HFF-Myc (cell line): Measurements from ENCODE around the gene HOOK2.
A peak's percentile ranks its signal among the peaks of the same experiment; 100 is the strongest.

ENCODE experiments used
- DNase-seq: peaks from one replicate; pipeline ENCODE4 v3.0.0-alpha.2; 2011; ENCODE audit warnings: low read depth; ENCODE audit errors: extremely low read depth
- H3K4me3 ChIP-seq: replicated peaks from 2 replicates; pipeline ENCODE4 v1.5.1; 2011; ENCODE audit warnings: low read depth, mild to moderate bottlenecking, control low read depth, low read length
- TF ChIP-seq, protein P1 (sequence below): IDR thresholded peaks from 2 replicates; pipeline ENCODE4 v1.5.1; 2012; ENCODE audit warnings: mild to moderate bottlenecking, low read depth, low read length, control low read depth; ENCODE audit errors: missing control alignments

Gene HOOK2

DNA sequence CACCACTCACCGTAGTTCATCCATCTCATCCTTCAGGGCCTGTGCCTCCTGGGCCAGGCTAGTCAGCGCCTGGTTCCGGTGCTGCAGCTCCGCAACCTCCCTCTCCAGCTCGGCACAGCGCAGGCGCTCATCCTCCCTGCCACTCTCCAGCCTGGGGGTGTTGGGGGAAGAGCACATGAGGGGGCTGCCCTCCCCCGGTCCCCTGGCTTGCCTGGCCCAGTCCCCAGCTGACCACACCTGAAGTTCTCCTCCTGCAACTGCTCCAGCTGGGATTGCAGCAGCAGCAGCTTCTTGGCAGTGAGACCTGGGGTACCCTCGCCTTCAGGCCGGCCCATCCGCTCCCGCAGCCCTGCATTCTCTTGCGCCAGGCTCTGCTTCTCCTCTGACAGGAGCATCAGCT, 4.4 kb downstream of the HOOK2 start:
- TF ChIP-seq, protein P1, sequence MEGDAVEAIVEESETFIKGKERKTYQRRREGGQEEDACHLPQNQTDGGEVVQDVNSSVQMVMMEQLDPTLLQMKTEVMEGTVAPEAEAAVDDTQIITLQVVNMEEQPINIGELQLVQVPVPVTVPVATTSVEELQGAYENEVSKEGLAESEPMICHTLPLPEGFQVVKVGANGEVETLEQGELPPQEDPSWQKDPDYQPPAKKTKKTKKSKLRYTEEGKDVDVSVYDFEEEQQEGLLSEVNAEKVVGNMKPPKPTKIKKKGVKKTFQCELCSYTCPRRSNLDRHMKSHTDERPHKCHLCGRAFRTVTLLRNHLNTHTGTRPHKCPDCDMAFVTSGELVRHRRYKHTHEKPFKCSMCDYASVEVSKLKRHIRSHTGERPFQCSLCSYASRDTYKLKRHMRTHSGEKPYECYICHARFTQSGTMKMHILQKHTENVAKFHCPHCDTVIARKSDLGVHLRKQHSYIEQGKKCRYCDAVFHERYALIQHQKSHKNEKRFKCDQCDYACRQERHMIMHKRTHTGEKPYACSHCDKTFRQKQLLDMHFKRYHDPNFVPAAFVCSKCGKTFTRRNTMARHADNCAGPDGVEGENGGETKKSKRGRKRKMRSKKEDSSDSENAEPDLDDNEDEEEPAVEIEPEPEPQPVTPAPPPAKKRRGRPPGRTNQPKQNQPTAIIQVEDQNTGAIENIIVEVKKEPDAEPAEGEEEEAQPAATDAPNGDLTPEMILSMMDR = no peak
- H3K4me3 ChIP-seq = no peak overlapping the region
- no peak for DNase-seq

DNA sequence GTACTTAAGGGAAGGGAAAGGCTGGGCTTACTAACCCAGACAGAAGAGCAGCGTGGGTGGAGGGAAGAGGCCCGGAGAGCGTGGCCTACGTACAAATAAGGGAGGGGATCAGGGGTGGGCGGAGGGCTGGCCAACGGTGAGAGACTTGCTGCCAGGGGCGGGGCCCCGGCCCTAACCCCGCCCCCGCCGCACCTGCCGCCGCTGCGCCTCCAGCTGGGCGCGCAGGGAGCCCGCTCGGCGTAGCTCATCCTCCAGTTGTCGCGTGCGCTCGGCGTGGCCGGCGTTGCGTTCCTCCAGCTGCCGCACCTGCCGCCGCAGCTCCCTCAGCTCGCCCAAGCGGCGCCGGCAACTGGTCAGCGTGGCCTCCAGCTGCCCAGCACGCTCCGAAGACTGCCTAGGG, 5.7 kb downstream of the HOOK2 start:
- no peak overlapping the region for H3K4me3 ChIP-seq
- TF ChIP-seq, protein P1 = no peak
- DNase-seq = no peak

DNA sequence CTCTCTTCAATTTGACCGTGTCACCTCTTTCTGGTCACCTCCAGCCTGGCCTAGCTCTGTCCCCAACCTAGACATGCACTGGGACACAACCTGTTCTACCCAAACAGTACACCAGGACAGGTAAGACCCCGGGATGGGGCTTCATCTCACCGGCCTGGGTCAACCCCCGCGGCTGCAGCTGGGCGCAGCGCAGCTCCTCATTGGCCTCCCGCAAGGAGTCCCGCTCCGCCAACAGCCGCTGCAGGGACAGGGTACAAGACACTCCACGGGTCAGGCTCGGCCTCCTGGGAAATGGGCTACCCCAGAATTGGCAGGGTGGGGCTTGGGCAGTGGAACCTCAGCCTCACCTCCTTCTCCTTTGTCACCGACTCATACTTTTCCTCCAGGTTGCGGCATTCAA, 7.7 kb downstream of the HOOK2 start:
- no peak for DNase-seq
- TF ChIP-seq, protein P1 = no peak
- no peak overlapping the region for H3K4me3 ChIP-seq

DNA sequence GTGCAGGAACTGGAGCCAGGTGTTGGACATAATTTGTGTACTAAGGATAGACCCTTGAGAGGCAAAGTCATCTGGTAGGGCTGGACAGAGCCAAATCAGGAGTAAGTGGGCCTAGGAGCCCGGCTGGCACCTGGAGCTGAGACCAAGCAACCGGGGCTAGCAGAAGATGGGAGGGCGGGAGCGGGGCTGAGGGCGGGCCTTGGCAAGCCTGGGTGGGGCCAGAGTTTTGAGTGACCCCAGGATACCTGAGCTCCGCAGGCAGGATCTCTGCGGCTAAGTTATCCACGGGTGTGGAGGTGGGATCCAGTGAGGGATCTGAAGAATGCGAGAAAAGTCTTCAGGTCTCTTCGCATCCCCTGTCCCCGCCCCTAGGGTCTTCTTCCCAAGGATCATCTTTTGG, 8.2 kb downstream of the HOOK2 start:
- DNase-seq = no peak
- TF ChIP-seq, protein P1 = no peak
- H3K4me3 ChIP-seq = no peak overlapping the region

DNA sequence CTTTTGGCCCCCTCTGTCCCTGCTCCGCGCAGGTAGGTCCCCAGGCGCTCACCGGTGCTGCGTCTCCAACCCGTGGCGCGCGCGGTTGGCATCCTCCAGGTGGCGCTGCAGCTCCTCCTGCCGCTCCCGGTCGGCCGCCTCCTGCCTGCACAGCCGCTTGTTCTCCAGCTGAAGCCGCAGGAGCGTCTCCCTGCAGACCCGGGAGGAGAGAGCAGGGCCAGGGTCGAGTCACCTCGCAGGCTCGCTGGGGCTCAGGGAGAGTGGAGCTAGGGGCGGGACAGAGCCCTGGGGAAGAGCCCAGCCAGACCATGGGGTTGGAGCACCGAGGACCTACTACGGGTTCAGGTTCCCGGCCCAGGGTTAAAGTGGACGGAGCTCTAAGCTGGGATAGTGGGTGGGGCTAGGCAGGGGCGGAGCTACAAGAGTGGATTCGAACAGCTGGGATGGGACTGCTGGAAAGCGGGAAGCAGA, 9.3 kb downstream of the HOOK2 start:
- DNase-seq = no peak
- TF ChIP-seq, protein P1 = peak; percentile 53
- peak overlapping the region; percentile 35 for H3K4me3 ChIP-seq

DNA sequence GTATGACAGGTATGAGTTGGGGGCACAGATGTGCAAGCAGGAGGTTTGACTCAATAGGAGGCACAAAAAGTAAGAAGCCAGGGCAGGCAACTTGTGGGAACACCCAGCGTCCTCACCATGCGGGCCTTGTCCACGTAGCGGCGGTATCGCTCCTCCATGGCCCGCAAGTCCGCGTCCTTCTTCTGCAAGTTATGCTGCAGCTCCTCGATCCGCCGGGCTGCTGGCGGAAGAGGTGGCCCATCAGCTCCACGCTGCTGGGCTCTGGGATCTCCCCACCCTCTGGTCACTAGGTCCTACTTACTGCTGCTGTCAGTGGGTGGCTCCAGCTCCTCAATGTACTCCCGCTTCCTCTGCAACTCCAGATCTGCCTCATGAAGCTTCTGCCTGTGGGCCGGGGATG, 10.7 kb downstream of the HOOK2 start:
- DNase-seq = no peak
- TF ChIP-seq, protein P1 = no peak
- H3K4me3 ChIP-seq = no peak overlapping the region

DNA sequence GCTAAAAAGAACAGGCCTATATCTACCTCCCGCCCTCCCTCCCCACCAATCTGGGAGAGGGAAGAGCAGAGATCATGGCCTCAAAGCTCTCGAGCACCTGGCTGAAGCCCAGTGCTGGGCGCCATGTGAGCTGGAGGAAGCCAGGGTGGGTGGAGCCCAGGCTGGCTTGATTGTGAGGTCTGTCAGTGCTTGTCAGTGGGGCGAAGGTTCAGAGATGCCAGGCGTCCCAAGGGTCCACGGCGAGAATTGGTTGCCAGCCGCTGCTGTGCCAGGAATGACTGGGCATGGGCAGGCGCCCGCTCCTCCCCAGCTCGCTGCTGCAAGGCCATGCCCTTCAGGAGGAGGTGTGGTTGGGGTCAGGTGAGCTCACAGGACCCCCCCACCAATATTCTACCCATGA, 12.3 kb downstream of the HOOK2 start:
- TF ChIP-seq, protein P1 = no peak

More for the DNA sequence above, 12.3 kb downstream of the HOOK2 start:
- no peak overlapping the region for H3K4me3 ChIP-seq
- DNase-seq = no peak
